HCT116 (cell line): ENCODE data around the gene CLDN5. TPM values are rescaled to one million over a fixed set of nuclear protein-coding genes. Genes with fewer than 3 reads are reported as not detected.

Experiments used
- ATAC-seq: fragments of 200-7000 bp; cut with Tn5 transposase; 2 replicates; pipeline ENCODE4 v1.9.1; 2020; ENCODE audit warnings: mild to moderate bottlenecking, moderate library complexity
- BruUV-seq: library from RNA; stranded (reverse); fragments of 400-500 nt; replicated peaks from 2 replicates; lab custom pipeline; 2021; lab: Mats Ljungman, UMichigan
- CTCF ChIA-PET: fragments of 300-600 bp; sonication (Branson Sonifier 250); formaldehyde crosslinking; loops from one replicate; lab custom pipeline; 2021; ENCODE audit warnings: antibody characterized with exemption; lab: Charles Lee
- POLR2A ChIA-PET: fragments of 300-600, 350-600 bp; sonication (Branson Sonifier 250); formaldehyde crosslinking; loops from one replicate; lab custom pipeline; 2021; ENCODE audit warnings: antibody characterized with exemption; lab: Charles Lee
- RAD21 ChIA-PET, 2 experiments: fragments of 300-600 bp; sonication (Branson Sonifier 250); formaldehyde crosslinking; loops; one replicate each; lab custom pipeline; 2023; ENCODE audit warnings: low total read pairs in 2 of 2; ENCODE audit not compliant: uncharacterized antibody in 2 of 2, unreplicated experiment in 2 of 2, low non-redundant PET in 1 of 2; lab: Charles Lee
- DNase-seq: peaks from one replicate; pipeline ENCODE4 v3.0.0-alpha.2; 2010; ENCODE audit warnings: low read depth, low spot score
- H2AFZ ChIP-seq: fragments of 200-600 bp; shearing (Covaris generic), sonication (generic); 2 replicates; pipeline ENCODE4 v1.6.1; 2017; ENCODE audit warnings: low read depth, mixed run types, mixed read lengths, antibody characterized with exemption, low read length; ENCODE audit not compliant: poor library complexity, severe bottlenecking
- H3K27ac ChIP-seq: 2 replicates; pipeline ENCODE4 v1.5.1; 2012; ENCODE audit warnings: low read depth, low read length
- H3K27me3 ChIP-seq: fragments of 200-600 bp; sonication (generic); 2 replicates; pipeline ENCODE4 v1.6.1; 2016; ENCODE audit warnings: mixed run types, low read length, mixed read lengths; ENCODE audit not compliant: insufficient read depth
- H3K36me3 ChIP-seq, 2 experiments: fragments of 200-500 bp in 1 of 2; fragments of 200-600 bp in 1 of 2; sonication (Bioruptor generic) in 1 of 2; sonication (generic) in 1 of 2; 2 replicates each; pipeline versions ENCODE4 v1.5.1 to v1.6.1; 2014 to 2016; ENCODE audit warnings: low read length in 2 of 2, inconsistent platforms in 1 of 2, mixed read lengths in 1 of 2, mixed run types in 1 of 2; ENCODE audit not compliant: insufficient read depth in 2 of 2, control insufficient read depth in 1 of 2
- H3K4me1 ChIP-seq, 2 experiments: fragments of 200-600 bp in 1 of 2; sonication (generic) in 1 of 2; 2 replicates each; pipeline versions ENCODE4 v1.5.1 to v1.6.1; 2012 to 2017; ENCODE audit warnings: low read length in 2 of 2, inconsistent platforms in 1 of 2, mild to moderate bottlenecking in 1 of 2, mixed read lengths in 1 of 2, mixed run types in 1 of 2, moderate library complexity in 1 of 2; ENCODE audit not compliant: insufficient read depth in 2 of 2, control insufficient read depth in 1 of 2
- H3K4me2 ChIP-seq: fragments of 200-600 bp; sonication (generic); 2 replicates; pipeline ENCODE4 v1.6.1; 2017; ENCODE audit warnings: mixed run types, low read length, mixed read lengths
- H3K4me3 ChIP-seq, 2 experiments: fragments of 200-600 bp in 1 of 2; sonication (generic) in 1 of 2; replicated peaks in 1 of 2; 2 replicates each; pipeline ENCODE4 v1.5.1; 2011 to 2016; ENCODE audit warnings: low read length in 2 of 2, control low read depth in 1 of 2, low read depth in 1 of 2, mild to moderate bottlenecking in 1 of 2, mixed read lengths in 1 of 2, mixed run types in 1 of 2
- H3K79me2 ChIP-seq: fragments of 200-600 bp; sonication (generic); 2 replicates; pipeline ENCODE4 v1.6.1; 2017; ENCODE audit warnings: mild to moderate bottlenecking, mixed run types, low read length, moderate library complexity, mixed read lengths; ENCODE audit not compliant: insufficient read depth
- H3K9ac ChIP-seq: fragments of 200-600 bp; sonication (generic); 2 replicates; pipeline ENCODE4 v1.6.1; 2016; ENCODE audit warnings: low read length, mixed read lengths
- H3K9me2 ChIP-seq: fragments of 200-600 bp; sonication (generic), shearing (Covaris generic); 2 replicates; pipeline ENCODE4 v1.6.1; 2017; ENCODE audit warnings: mixed run types, mild to moderate bottlenecking, moderate library complexity; ENCODE audit not compliant: insufficient read depth
- H3K9me3 ChIP-seq, 2 experiments: fragments of 200-500 bp in 1 of 2; fragments of 200-600 bp in 1 of 2; sonication (Bioruptor generic) in 1 of 2; sonication (generic) in 1 of 2; 2 replicates each; pipeline ENCODE4 v1.6.1; 2014 to 2017; ENCODE audit warnings: low read length in 2 of 2, mixed read lengths in 2 of 2, inconsistent platforms in 1 of 2, low read depth in 1 of 2, mild to moderate bottlenecking in 1 of 2, mixed run types in 1 of 2, moderate library complexity in 1 of 2; ENCODE audit not compliant: control insufficient read depth in 1 of 2, insufficient read depth in 1 of 2
- H4K20me1 ChIP-seq: fragments of 200-600 bp; sonication (generic), shearing (Covaris generic); 2 replicates; pipeline ENCODE4 v1.6.1; 2017; ENCODE audit warnings: mixed run types, mild to moderate bottlenecking, moderate library complexity; ENCODE audit not compliant: insufficient read depth
- CEBPB ChIP-seq: IDR thresholded peaks from 2 replicates; pipeline ENCODE4 v1.6.1; 2012; ENCODE audit warnings: low read depth
- CTCF ChIP-seq, 3 experiments: fragments of 200-600 bp in 1 of 3; sonication (generic) in 1 of 3; IDR thresholded peaks in 2 of 3; conservative IDR thresholded peaks in 1 of 3; 2 replicates each; pipeline ENCODE4 v1.5.1; 2012 to 2017; ENCODE audit warnings: low read depth in 2 of 3, low read length in 2 of 3, antibody characterized with exemption in 1 of 3, borderline replicate concordance in 1 of 3, control low read depth in 1 of 3, mild to moderate bottlenecking in 1 of 3, mixed read lengths in 1 of 3, mixed run types in 1 of 3, moderate library complexity in 1 of 3; ENCODE audit not compliant: insufficient read depth in 1 of 3
- EZH2phosphoT487 ChIP-seq: fragments of 200-600 bp; IDR thresholded peaks from 2 replicates; pipeline ENCODE4 v1.6.1; 2018; ENCODE audit warnings: antibody characterized with exemption, borderline replicate concordance
- JUND ChIP-seq: IDR thresholded peaks from 2 replicates; pipeline ENCODE4 v1.6.1; 2012
- POLR2A ChIP-seq: IDR thresholded peaks from 2 replicates; pipeline ENCODE4 v1.7.0; 2011; ENCODE audit warnings: borderline replicate concordance; ENCODE audit not compliant: insufficient read depth, insufficient read length; ENCODE audit errors: extremely low read depth
- SP1 ChIP-seq: IDR thresholded peaks from 2 replicates; pipeline ENCODE4 v1.6.1; 2012; ENCODE audit warnings: low read depth
- TCF7L2 ChIP-seq: IDR thresholded peaks from 2 replicates; pipeline ENCODE4 v1.7.0; 2011; ENCODE audit warnings: borderline replicate concordance, inconsistent platforms; ENCODE audit not compliant: insufficient read depth, insufficient read length; ENCODE audit errors: extremely low read depth
- ZNF274 ChIP-seq: fragments of 200-500 bp; sonication (Bioruptor generic); IDR thresholded peaks from 2 replicates; pipeline ENCODE4 v1.6.1; 2014; ENCODE audit warnings: mild to moderate bottlenecking, low read depth, low read length, inconsistent platforms
- intact Hi-C: fragments of 100-400 bp; cut with micrococcal nuclease; formaldehyde crosslinking; loops from 2 replicates; pipeline ENCODE4 v1.10.0; 2022
- total RNA-seq: library from RNA; stranded (reverse); gene quantifications from one replicate; pipeline ENCODE4 v1.2.1, GENCODE V29; 2021; ENCODE audit not compliant: unreplicated experiment

Gene CLDN5
- total RNA-seq, 1 experiment from 2014 or later = 0.32 TPM

- no peaks in the 10 kb centered on the region for H3K9me3 ChIP-seq
- RAD21 ChIA-PET = no interaction called here
- H3K4me3 ChIP-seq = no peak overlapping the region
- no peak overlapping the region for H3K4me2 ChIP-seq
- DNase-seq = no peak
- H2AFZ ChIP-seq = no peak overlapping the region
- ATAC-seq = no peak
- intact Hi-C loops = no loop called here
- H3K9me2 ChIP-seq = no peaks in the 10 kb centered on the region
- no peak for TF ChIP-seq TCF7L2
- TF ChIP-seq CEBPB = no peak
- no peak for TF ChIP-seq JUND
- no peak for TF ChIP-seq ZNF274
- TF ChIP-seq SP1 = no peak
- TF ChIP-seq EZH2phosphoT487 = no peak
- TF ChIP-seq POLR2A = no peak
- TF ChIP-seq CTCF (IDR thresholded peaks at IDR 0.05 in 2 of 3, conservative IDR thresholded peaks at IDR 0.05 in 1 of 3; ENCODE audit: borderline replicate concordance in 1 of 3, insufficient read depth in 1 of 3, low read depth in 2 of 3, low read length in 2 of 3) = no peak
- no peaks in the 10 kb centered on the region for H3K36me3 ChIP-seq
- H3K27me3 ChIP-seq = no peaks in the 10 kb centered on the region
- BruUV-seq = no TSS peak
- POLR2A ChIA-PET = interaction anchor here (1.5 kb wide), 1 partner anchor 15 kb away, joined by 4 read pairs; no protein-coding TSS in a partner anchor
- no peak overlapping the region for H3K9ac ChIP-seq
- no peak overlapping the region for H3K27ac ChIP-seq
- no peaks in the 10 kb centered on the region for H4K20me1 ChIP-seq
- CTCF ChIA-PET = no interaction called here
- no peaks in the 10 kb centered on the region for H3K79me2 ChIP-seq
- peaks cover 0 to 3% of the 10 kb centered on the region in 2 experiments; a peak in 1 of 4 replicates for H3K4me1 ChIP-seq
Measured at GRCh38 chr22:19569276-19569640, 45.0 kb upstream of the CLDN5 start.
